HEK293 (cell line): ENCODE measurements around the gene CHMP3.

ENCODE experiments used
- CTCF ChIA-PET: fragments of 350-600 bp; formaldehyde crosslinking; extraction: SDS; loops from one replicate; lab custom pipeline; 2021; ENCODE audit warnings: antibody characterized with exemption; lab: Yijun Ruan, JAX
- POLR2A ChIA-PET: fragments of 300-600 bp; formaldehyde crosslinking; extraction: SDS; loops from one replicate; lab custom pipeline; 2020; ENCODE audit warnings: antibody characterized with exemption, inconsistent platforms; lab: Yijun Ruan, JAX
- H3K27ac ChIP-seq: fragments of 200-500 bp; sonication (Bioruptor generic); 2 replicates; pipeline ENCODE4 v1.5.1; 2014; ENCODE audit warnings: low read depth, low read length, control low read depth, inconsistent platforms; ENCODE audit errors: extremely low read depth
- H3K36me3 ChIP-seq, 2 experiments: fragments of 200-500 bp in 1 of 2; sonication (Bioruptor generic) in 1 of 2; 1 replicate in 1 of 2; 2 replicates in 1 of 2; pipeline ENCODE4 v1.5.1; 2014 to 2017; ENCODE audit warnings: inconsistent platforms in 2 of 2, low read length in 2 of 2; ENCODE audit not compliant: control insufficient read depth in 2 of 2, insufficient read depth in 1 of 2
- H3K4me1 ChIP-seq: fragments of 200-500 bp; sonication (Bioruptor generic); 2 replicates; pipeline ENCODE4 v1.5.1; 2014; ENCODE audit warnings: mild to moderate bottlenecking, low read length, inconsistent platforms; ENCODE audit not compliant: control insufficient read depth, insufficient read depth
- H3K4me3 ChIP-seq: 2 replicates; pipeline ENCODE4 v1.5.1; 2011; ENCODE audit warnings: low read depth, mild to moderate bottlenecking, control low read depth, low read length, moderate library complexity
- H3K9me3 ChIP-seq: fragments of 200-500 bp; sonication (Bioruptor generic); 2 replicates; pipeline ENCODE4 v1.5.1; 2014; ENCODE audit warnings: low read depth, low read length, inconsistent platforms; ENCODE audit not compliant: control insufficient read depth, insufficient read depth
- AEBP2 ChIP-seq: fragments of 450-650 bp; formaldehyde crosslinking; IDR thresholded peaks from 2 replicates; pipeline ENCODE4 v1.5.1; 2016; ENCODE audit warnings: missing biosample characterization, missing genetic modification characterization, borderline replicate concordance
- PRDM4 ChIP-seq: fragments of 450-650 bp; formaldehyde crosslinking; IDR thresholded peaks from 2 replicates; pipeline ENCODE4 v1.5.1; 2017; ENCODE audit warnings: missing biosample characterization, missing genetic modification characterization
- SCRT2 ChIP-seq: fragments of 450-650 bp; formaldehyde crosslinking; IDR thresholded peaks from 2 replicates; pipeline ENCODE4 v1.5.1; 2016; ENCODE audit warnings: missing biosample characterization, missing genetic modification characterization
- SETDB1 ChIP-seq: IDR thresholded peaks from one replicate; pipeline ENCODE4 v1.6.1; 2017; ENCODE audit warnings: mild to moderate bottlenecking, low read length, moderate library complexity, mixed read lengths; ENCODE audit not compliant: insufficient read length
- TCF7L2 ChIP-seq: IDR thresholded peaks from 2 replicates; pipeline ENCODE4 v1.6.1; 2011; ENCODE audit warnings: low read depth, mild to moderate bottlenecking, inconsistent platforms, low read length, moderate library complexity, borderline replicate concordance
- ZBTB44 ChIP-seq: fragments of 450-650 bp; IDR thresholded peaks from 2 replicates; pipeline ENCODE4 v1.5.1; 2018; ENCODE audit warnings: missing biosample characterization, mild to moderate bottlenecking, missing genetic modification characterization
- ZBTB8A ChIP-seq: fragments of 450-650 bp; formaldehyde crosslinking; IDR thresholded peaks from 2 replicates; pipeline ENCODE4 v1.5.1; 2016; ENCODE audit warnings: missing biosample characterization, missing genetic modification characterization
- ZFP3 ChIP-seq: fragments of 450-650 bp; formaldehyde crosslinking; IDR thresholded peaks from 2 replicates; pipeline ENCODE4 v1.5.1; 2016; ENCODE audit warnings: low read depth, missing biosample characterization, missing genetic modification characterization
- ZFP37 ChIP-seq: fragments of 450-650 bp; formaldehyde crosslinking; IDR thresholded peaks from 2 replicates; pipeline ENCODE4 v1.5.1; 2016; ENCODE audit warnings: missing biosample characterization, missing genetic modification characterization
- ZNF202 ChIP-seq: fragments of 450-650 bp; formaldehyde crosslinking; IDR thresholded peaks from 2 replicates; pipeline ENCODE4 v1.5.1; 2016; ENCODE audit warnings: missing biosample characterization, missing genetic modification characterization, borderline replicate concordance
- ZNF211 ChIP-seq: fragments of 450-650 bp; formaldehyde crosslinking; IDR thresholded peaks from 2 replicates; pipeline ENCODE4 v1.5.1; 2016; ENCODE audit warnings: low read depth, missing biosample characterization, missing genetic modification characterization
- ZNF221 ChIP-seq: fragments of 450-650 bp; formaldehyde crosslinking; IDR thresholded peaks from 2 replicates; pipeline ENCODE4 v1.5.1; 2017; ENCODE audit warnings: missing biosample characterization, missing genetic modification characterization, borderline replicate concordance
- ZNF223 ChIP-seq: fragments of 450-650 bp; formaldehyde crosslinking; IDR thresholded peaks from 2 replicates; pipeline ENCODE4 v1.5.1; 2016; ENCODE audit warnings: missing biosample characterization, missing genetic modification characterization
- ZNF561 ChIP-seq: fragments of 450-650 bp; IDR thresholded peaks from 2 replicates; pipeline ENCODE4 v1.5.1; 2018; ENCODE audit warnings: missing biosample characterization, missing genetic modification characterization, borderline replicate concordance
- ZNF585B ChIP-seq: fragments of 450-650 bp; formaldehyde crosslinking; IDR thresholded peaks from 2 replicates; pipeline ENCODE4 v1.5.1; 2016; ENCODE audit warnings: missing biosample characterization, missing genetic modification characterization
- ZNF645 ChIP-seq: fragments of 450-650 bp; formaldehyde crosslinking; IDR thresholded peaks from 2 replicates; pipeline ENCODE4; 2016; ENCODE audit warnings: missing biosample characterization, missing genetic modification characterization
- ZNF677 ChIP-seq: fragments of 450-650 bp; IDR thresholded peaks from 2 replicates; pipeline ENCODE4 v1.5.0; 2018; ENCODE audit warnings: missing biosample characterization, mild to moderate bottlenecking, missing genetic modification characterization, moderate library complexity
- ZNF777 ChIP-seq: fragments of 450-650 bp; formaldehyde crosslinking; IDR thresholded peaks from 2 replicates; pipeline ENCODE4 v1.5.1; 2017; ENCODE audit warnings: missing biosample characterization, missing genetic modification characterization, borderline replicate concordance
- ZSCAN18 ChIP-seq: fragments of 450-650 bp; formaldehyde crosslinking; IDR thresholded peaks from 2 replicates; pipeline ENCODE4 v1.5.1; 2016; ENCODE audit warnings: missing biosample characterization, missing genetic modification characterization
- ZSCAN23 ChIP-seq: fragments of 450-650 bp; formaldehyde crosslinking; IDR thresholded peaks from 2 replicates; pipeline ENCODE4 v1.5.1; 2016; ENCODE audit warnings: missing biosample characterization, missing genetic modification characterization
- ZXDB ChIP-seq: fragments of 450-650 bp; formaldehyde crosslinking; IDR thresholded peaks from 2 replicates; pipeline ENCODE4 v1.5.1; 2016; ENCODE audit warnings: missing biosample characterization, missing genetic modification characterization

The CHMP3 gene

GRCh38 chr2:86510436-86510933 lies 52.8 kb downstream of the CHMP3 start:
- Histone ChIP-seq H3K9me3 (no peaks in the 10 kb centered on the region), H3K4me3 (no peak overlapping the region), H3K4me1 (no peaks in the 10 kb centered on the region), H3K27ac (no peak overlapping the region), H3K36me3 (peaks cover 3 to 36% of the 10 kb centered on the region in 2 experiments)
- TF ChIP-seq SETDB1 = no peak
- TF ChIP-seq ZNF211 (tag by site-specific recombination) = no peak
- TF ChIP-seq ZBTB44 = no peak
- TF ChIP-seq ZNF777 = no peak
- no peak for TF ChIP-seq ZNF677
- TF ChIP-seq ZNF221 (tag by site-specific recombination) = no peak
- TF ChIP-seq ZNF202 (tag by site-specific recombination) = no peak
- no peak for TF ChIP-seq ZNF645
- no peak for TF ChIP-seq ZBTB8A (tag by site-specific recombination)
- no peak for TF ChIP-seq ZSCAN23 (tag by site-specific recombination)
- TF ChIP-seq ZFP37 (tag by site-specific recombination) = no peak
- no peak for TF ChIP-seq SCRT2 (tag by site-specific recombination)
- no peak for TF ChIP-seq PRDM4 (tag by site-specific recombination)
- TF ChIP-seq ZNF561 (tag by site-specific recombination) = no peak
- TF ChIP-seq ZSCAN18 (tag by site-specific recombination) = no peak
- no peak for TF ChIP-seq ZNF585B (tag by site-specific recombination)
- no peak for TF ChIP-seq ZXDB (tag by site-specific recombination)
- POLR2A ChIA-PET = no interaction called here
- CTCF ChIA-PET = no interaction called here

- ChIA-PET POLR2A (no interaction called here), CTCF (interaction anchor here (0.7 kb wide), 1 partner anchor 377 kb away, joined by 3 read pairs; no protein-coding TSS in a partner anchor)
These were observed 55.6 kb downstream of the CHMP3 start for GRCh38 chr2:86507600-86507999.

More at GRCh38 chr2:86507600-86507999, 55.6 kb downstream of the CHMP3 start:
- H3K36me3 ChIP-seq = peaks cover 3 to 61% of the 10 kb centered on the region in 2 experiments
- no peaks in the 10 kb centered on the region for H3K9me3 ChIP-seq
- H3K27ac ChIP-seq = no peak overlapping the region
- H3K4me1 ChIP-seq = no peaks in the 10 kb centered on the region
- TF ChIP-seq AEBP2 (tag by site-specific recombination) (no peak), ZNF223 (tag by site-specific recombination) (no peak), ZFP3 (tag by site-specific recombination) (no peak), TCF7L2 (no peak)
- no peak overlapping the region for H3K4me3 ChIP-seq
